Measurements from ENCODE around the gene ADAMTS14.

Gene ADAMTS14

GRCh38 chr10:70753026-70753663, 80.8 kb downstream of the ADAMTS14 start:
- TF ChIP-seq CTCF (IDR thresholded peaks at IDR 0.05) (no peak), ZFX (IDR thresholded peaks at IDR 0.05; ENCODE audit: borderline replicate concordance) (no peak)
- no peak overlapping the region for H3K27ac ChIP-seq

GRCh38 chr10:70753841-70754621, 81.7 kb downstream of the ADAMTS14 start:
- TF ChIP-seq CTCF (IDR thresholded peaks at IDR 0.05), result no peak
- H3K27ac ChIP-seq, result no peak overlapping the region

GRCh38 chr10:70756700-70757360, 84.5 kb downstream of the ADAMTS14 start:
- no peak for TF ChIP-seq CTCF (IDR thresholded peaks at IDR 0.05)
- H3K27ac ChIP-seq, result no peak overlapping the region

GRCh38 chr10:70757856-70758255, 85.5 kb downstream of the ADAMTS14 start:
- no peak overlapping the region for H3K27ac ChIP-seq

GRCh38 chr10:70758757-70759514, 86.6 kb downstream of the ADAMTS14 start:
- no peak overlapping the region for H3K27ac ChIP-seq
- TF ChIP-seq ZFX (IDR thresholded peaks at IDR 0.05; ENCODE audit: borderline replicate concordance), result no peak
- TF ChIP-seq CTCF (IDR thresholded peaks at IDR 0.05), result peak; percentile 76

More at GRCh38 chr10:70757856-70758255, 85.5 kb downstream of the ADAMTS14 start:
- TF ChIP-seq CTCF (IDR thresholded peaks at IDR 0.05), result no peak
- no peak for TF ChIP-seq ZFX (IDR thresholded peaks at IDR 0.05; ENCODE audit: borderline replicate concordance)

- no peak for TF ChIP-seq CTCF (IDR thresholded peaks at IDR 0.05)
- no peak for TF ChIP-seq ZFX (IDR thresholded peaks at IDR 0.05; ENCODE audit: borderline replicate concordance)
- H3K27ac ChIP-seq, result no peak overlapping the region
These were observed 87.5 kb downstream of the ADAMTS14 start for GRCh38 chr10:70759781-70760180.

Measured in 22Rv1 (cell line).